ENCODE data around the gene ZGRF1. TPM values are rescaled to one million over a fixed set of nuclear protein-coding genes. Genes with fewer than 3 reads are reported as not detected.
"Not testable (repeated sequence)": the region's sequence is repeated elsewhere in the genome, so short reads cannot be mapped to it uniquely, and the experiment has no call there.

Gene ZGRF1
- total and polyA plus RNA-seq, 2 donors (not counting 3 experiments of a cell fraction or from before 2014, with no cell fraction given), result 2.4 to 14.4 TPM

- FAIRE-seq (no peak), DNase-seq (ENCODE audit: low read depth, low spot score) (no peak)
- H3K4me1 ChIP-seq (ENCODE audit: control insufficient read depth, extremely low read depth, insufficient read depth, low read length), result no peaks in the 10 kb centered on the region
- no peaks in the 10 kb centered on the region for H3K27me3 ChIP-seq (ENCODE audit: control insufficient read depth in 2 of 2, insufficient read depth in 2 of 2, low read length in 2 of 2)
- peaks cover 5 to 9% of the 10 kb centered on the region in 2 experiments for H3K36me3 ChIP-seq (ENCODE audit: control insufficient read depth in 2 of 2, extremely low read depth in 1 of 2, insufficient read depth in 2 of 2, low read length in 2 of 2)
- CTCF ChIA-PET, result interaction anchor here (0.6 to 1.7 kb wide), 2 partner anchors 117 to 410 kb away, joined by 3 to 5 read pairs; no protein-coding TSS in a partner anchor
- no peaks in the 10 kb centered on the region for H4K20me1 ChIP-seq (replicated peaks; ENCODE audit: control insufficient read depth, extremely low read depth, insufficient read depth, low read length)
- H2AFZ ChIP-seq (ENCODE audit: low read depth, low read length), result no peak overlapping the region
- no peak overlapping the region for H3K9ac ChIP-seq (replicated peaks; ENCODE audit: extremely low read depth, insufficient read depth, low read length)
- no peaks in the 10 kb centered on the region for H3K9me3 ChIP-seq (replicated peaks; ENCODE audit: control insufficient read depth, insufficient read depth, low read length)
- dilution Hi-C loops (cut with MboI; ENCODE audit: extremely low pct_ligation_motif_present, low sequenced_read_pairs), result no loop called here
- peaks cover 5% of the 10 kb centered on the region for H3K79me2 ChIP-seq (ENCODE audit: control insufficient read depth, insufficient read depth, low read length)
- no peaks in the 10 kb centered on the region for H3K9me1 ChIP-seq (replicated peaks; ENCODE audit: control insufficient read depth, extremely low read depth, insufficient read depth, low read length)
- intact Hi-C loops (cut with micrococcal nuclease), result no loop called here
- no TSS peak for BruUV-seq (replicated peaks)
- H3K4me2 ChIP-seq (ENCODE audit: insufficient read depth, low read length), result no peak overlapping the region
- no peak overlapping the region for H3K27ac ChIP-seq (ENCODE audit: insufficient read depth, low read depth, low read length)
- POLR2A ChIA-PET, result no interaction called here
- TF ChIP-seq, protein P1, sequence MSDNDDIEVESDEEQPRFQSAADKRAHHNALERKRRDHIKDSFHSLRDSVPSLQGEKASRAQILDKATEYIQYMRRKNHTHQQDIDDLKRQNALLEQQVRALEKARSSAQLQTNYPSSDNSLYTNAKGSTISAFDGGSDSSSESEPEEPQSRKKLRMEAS (IDR thresholded peaks at IDR 0.05; ENCODE audit: insufficient read depth, insufficient read length), result no peak
- no peak for TF ChIP-seq JUN (IDR thresholded peaks at IDR 0.05; ENCODE audit: borderline replicate concordance, insufficient read depth, insufficient read length, low read depth)
- TF ChIP-seq MYC (IDR thresholded peaks at IDR 0.05; ENCODE audit: low read depth, low read length), result no peak
- no peak for TF ChIP-seq GATA2 (IDR thresholded peaks at IDR 0.05; ENCODE audit: insufficient read depth, insufficient read length, low read depth, low read length)
- H3K4me3 ChIP-seq (replicated peaks in 1 of 3; ENCODE audit: insufficient read depth in 1 of 3, low read depth in 1 of 3, low read length in 3 of 3), result no peak overlapping the region
Measured at GRCh38 chr4:112645541-112646329, 9.0 kb upstream of the ZGRF1 start.

GRCh38 chr4:112644595-112645535, 8.2 kb upstream of the ZGRF1 start:
- DNase-seq (ENCODE audit: low read depth, low spot score); BruUV-seq (replicated peaks); dilution Hi-C loops (cut with MboI; ENCODE audit: extremely low pct_ligation_motif_present, low sequenced_read_pairs); H3K27me3 ChIP-seq (ENCODE audit: control insufficient read depth in 2 of 2, insufficient read depth in 2 of 2, low read length in 2 of 2); intact Hi-C loops (cut with micrococcal nuclease); H3K4me2 ChIP-seq (ENCODE audit: insufficient read depth, low read length); H4K20me1 ChIP-seq (replicated peaks; ENCODE audit: control insufficient read depth, extremely low read depth, insufficient read depth, low read length); H3K9me3 ChIP-seq (replicated peaks; ENCODE audit: control insufficient read depth, insufficient read depth, low read length); POLR2A ChIA-PET; H2AFZ ChIP-seq (ENCODE audit: low read depth, low read length); H3K9me1 ChIP-seq (replicated peaks; ENCODE audit: control insufficient read depth, extremely low read depth, insufficient read depth, low read length); H3K36me3 ChIP-seq (ENCODE audit: control insufficient read depth in 2 of 2, extremely low read depth in 1 of 2, insufficient read depth in 2 of 2, low read length in 2 of 2); H3K27ac ChIP-seq (ENCODE audit: insufficient read depth, low read depth, low read length); FAIRE-seq; H3K4me1 ChIP-seq (ENCODE audit: control insufficient read depth, extremely low read depth, insufficient read depth, low read length); H3K9ac ChIP-seq (replicated peaks; ENCODE audit: extremely low read depth, insufficient read depth, low read length); H3K4me3 ChIP-seq (replicated peaks in 1 of 3; ENCODE audit: insufficient read depth in 1 of 3, low read depth in 1 of 3, low read length in 3 of 3); H3K79me2 ChIP-seq (ENCODE audit: control insufficient read depth, insufficient read depth, low read length): not testable (repeated sequence)
- CTCF ChIA-PET, result interaction anchor here (0.5 to 1.7 kb wide), 3 partner anchors 21 to 409 kb away, joined by 3 to 5 read pairs (median 3); no protein-coding TSS in a partner anchor

All from endothelial cell of umbilical vein (primary cell).